HEK293T (cell line): Measurements from ENCODE around the gene GOLGB1.

Source experiments
- ARNT ChIP-seq: fragments of 450-650 bp; IDR thresholded peaks from 2 replicates; pipeline ENCODE4 v1.6.1; 2017; ENCODE audit warnings: mild to moderate bottlenecking
- ELF4 ChIP-seq: fragments of 450-650 bp; IDR thresholded peaks from 2 replicates; pipeline ENCODE4 v1.6.1; 2017; ENCODE audit warnings: antibody characterized with exemption
- SUZ12 ChIP-seq: fragments of 450-650 bp; IDR thresholded peaks from 2 replicates; pipeline ENCODE4 v1.6.1; 2016; ENCODE audit warnings: mild to moderate bottlenecking
- TF ChIP-seq, protein P1 (sequence below): fragments of 450-650 bp; IDR thresholded peaks from 2 replicates; pipeline ENCODE4 v1.6.1; 2016

DNA sequence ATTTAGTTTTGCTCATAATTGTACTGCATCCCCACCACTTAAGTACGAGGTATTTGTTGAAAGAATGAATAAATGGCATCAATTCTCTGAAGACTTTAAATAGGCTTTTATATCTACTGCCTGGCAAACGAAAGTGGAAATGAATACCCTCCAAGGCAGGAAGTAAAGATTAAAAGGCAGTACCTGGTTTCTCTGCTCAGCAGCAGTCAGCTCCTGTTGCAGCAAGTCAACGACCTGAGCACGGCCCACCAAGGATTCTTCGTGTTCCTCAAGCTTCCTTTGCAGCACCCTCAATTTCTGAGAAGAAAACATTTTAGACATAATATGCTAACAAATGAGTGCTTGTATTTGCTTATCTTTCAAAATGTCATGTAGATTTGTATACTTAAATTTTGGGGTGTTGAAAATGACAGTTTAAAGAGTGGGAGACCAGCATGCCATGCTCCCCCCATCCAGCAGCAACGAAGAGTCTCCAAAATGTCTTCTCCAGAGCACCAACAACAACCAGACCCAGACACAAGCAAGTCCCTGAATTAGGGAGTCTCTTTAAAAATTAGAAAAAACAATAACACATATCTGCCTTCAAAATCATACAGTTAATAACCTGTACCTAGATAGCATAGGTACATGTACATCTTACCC lies 31.2 kb downstream of the GOLGB1 start:
- TF ChIP-seq, protein P1, sequence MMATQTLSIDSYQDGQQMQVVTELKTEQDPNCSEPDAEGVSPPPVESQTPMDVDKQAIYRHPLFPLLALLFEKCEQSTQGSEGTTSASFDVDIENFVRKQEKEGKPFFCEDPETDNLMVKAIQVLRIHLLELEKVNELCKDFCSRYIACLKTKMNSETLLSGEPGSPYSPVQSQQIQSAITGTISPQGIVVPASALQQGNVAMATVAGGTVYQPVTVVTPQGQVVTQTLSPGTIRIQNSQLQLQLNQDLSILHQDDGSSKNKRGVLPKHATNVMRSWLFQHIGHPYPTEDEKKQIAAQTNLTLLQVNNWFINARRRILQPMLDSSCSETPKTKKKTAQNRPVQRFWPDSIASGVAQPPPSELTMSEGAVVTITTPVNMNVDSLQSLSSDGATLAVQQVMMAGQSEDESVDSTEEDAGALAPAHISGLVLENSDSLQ, result no peak
- TF ChIP-seq SUZ12, result no peak
- TF ChIP-seq ARNT, result no peak
- TF ChIP-seq ELF4, result no peak
